Loucy (cell line): Measurements from ENCODE around the gene CALHM3.

Experiments
- H2AFZ ChIP-seq: fragments of 200-600 bp; sonication (generic); 2 replicates; pipeline ENCODE4 v1.6.0; 2016; ENCODE audit warnings: antibody characterized with exemption, mild to moderate bottlenecking, low read length, moderate library complexity
- H3F3A ChIP-seq: fragments of 200-600 bp; 2 replicates; pipeline ENCODE4 v1.6.0; 2016; ENCODE audit warnings: antibody characterized with exemption, low read depth, mild to moderate bottlenecking
- H3K27me3 ChIP-seq: fragments of 200-600 bp; sonication (generic); 2 replicates; pipeline ENCODE4 v1.6.1; 2014; ENCODE audit warnings: low read length, mild to moderate bottlenecking; ENCODE audit not compliant: insufficient read depth, poor library complexity, severe bottlenecking
- H3K36me3 ChIP-seq: fragments of 200-600 bp; sonication (generic); 2 replicates; pipeline ENCODE4 v1.6.1; 2016; ENCODE audit warnings: low read length; ENCODE audit not compliant: insufficient read depth
- H3K4me1 ChIP-seq: fragments of 200-600 bp; sonication (generic); 2 replicates; pipeline ENCODE4 v1.5.1; 2014; ENCODE audit warnings: low read length, mild to moderate bottlenecking; ENCODE audit not compliant: insufficient read depth, poor library complexity, severe bottlenecking
- H3K4me2 ChIP-seq: fragments of 200-600 bp; sonication (generic); 2 replicates; pipeline ENCODE4 v1.6.0; 2014; ENCODE audit warnings: antibody characterized with exemption, low read length, low read depth, mild to moderate bottlenecking; ENCODE audit not compliant: poor library complexity, severe bottlenecking
- H3K4me3 ChIP-seq: fragments of 200-600 bp; sonication (generic); 2 replicates; pipeline ENCODE4 v1.5.1; 2014; ENCODE audit warnings: low read length, mild to moderate bottlenecking, mixed read lengths; ENCODE audit not compliant: poor library complexity, severe bottlenecking
- H3K79me2 ChIP-seq: fragments of 200-600 bp; sonication (generic); 2 replicates; pipeline ENCODE4 v1.6.1; 2014; ENCODE audit warnings: low read length; ENCODE audit not compliant: insufficient read depth
- H3K9ac ChIP-seq: fragments of 200-600 bp; sonication (generic); 2 replicates; pipeline ENCODE4 v1.6.0; 2014; ENCODE audit warnings: mild to moderate bottlenecking, low read depth, low read length, moderate library complexity; ENCODE audit not compliant: poor library complexity, severe bottlenecking
- H3K9me2 ChIP-seq: fragments of 200-600 bp; sonication (generic); replicated peaks from 2 replicates; pipeline ENCODE4 v1.6.1; 2016; ENCODE audit warnings: low read depth, low read length, mixed read lengths
- H3K9me3 ChIP-seq: fragments of 200-600 bp; sonication (generic); 2 replicates; pipeline ENCODE4 v1.6.1; 2014; ENCODE audit warnings: mild to moderate bottlenecking, antibody characterized with exemption, low read length, low read depth; ENCODE audit not compliant: insufficient read depth
- H4K20me1 ChIP-seq: fragments of 200-600 bp; sonication (generic); 2 replicates; pipeline ENCODE4 v1.6.0; 2014; ENCODE audit warnings: antibody characterized with exemption, low read length, mild to moderate bottlenecking; ENCODE audit not compliant: insufficient read depth, poor library complexity, severe bottlenecking
- EZH2phosphoT487 ChIP-seq: fragments of 200-600 bp; IDR thresholded peaks from 2 replicates; pipeline ENCODE4 v1.6.1; 2018; ENCODE audit warnings: antibody characterized with exemption, mild to moderate bottlenecking, moderate library complexity, borderline replicate concordance
- TF ChIP-seq, protein P1 (sequence below): fragments of 200-600 bp; sonication (generic); conservative IDR thresholded peaks from 2 replicates; pipeline ENCODE4 v1.5.1; 2014; ENCODE audit warnings: mild to moderate bottlenecking, antibody characterized with exemption, low read length

Gene CALHM3

DNA sequence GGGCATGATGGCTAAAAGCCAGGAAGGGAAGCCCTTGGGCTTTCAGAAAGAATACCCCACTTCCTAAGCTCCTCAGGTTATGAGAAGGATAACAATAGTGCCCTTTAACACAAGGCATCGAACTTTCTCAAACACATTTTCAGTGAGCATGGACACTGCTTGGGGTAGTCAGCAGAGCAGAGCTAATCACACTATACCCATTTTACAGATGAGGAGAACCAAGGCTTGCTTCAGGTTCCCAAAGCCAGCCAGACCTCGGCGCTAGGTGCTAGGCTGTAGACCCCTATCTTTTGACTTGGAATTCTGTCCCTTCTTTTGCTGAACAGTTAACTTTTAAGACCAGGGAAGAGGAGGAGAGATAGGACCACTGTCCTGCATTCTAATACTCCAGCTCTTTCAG is 16.3 kb upstream of the CALHM3 start:
- Histone ChIP-seq H3K79me2 (no peaks in the 10 kb centered on the region), H4K20me1 (no peaks in the 10 kb centered on the region), H3K4me1 (peaks cover 8% of the 10 kb centered on the region), H3K9me2 (no peaks in the 10 kb centered on the region), H3K9me3 (no peaks in the 10 kb centered on the region), H3F3A (no peaks in the 10 kb centered on the region), H3K9ac (no peak overlapping the region), H3K36me3 (no peaks in the 10 kb centered on the region), H3K4me3 (no peak overlapping the region), H3K27me3 (peaks cover 26% of the 10 kb centered on the region), H3K4me2 (no peak overlapping the region), H2AFZ (no peak overlapping the region)
- TF ChIP-seq, protein P1, sequence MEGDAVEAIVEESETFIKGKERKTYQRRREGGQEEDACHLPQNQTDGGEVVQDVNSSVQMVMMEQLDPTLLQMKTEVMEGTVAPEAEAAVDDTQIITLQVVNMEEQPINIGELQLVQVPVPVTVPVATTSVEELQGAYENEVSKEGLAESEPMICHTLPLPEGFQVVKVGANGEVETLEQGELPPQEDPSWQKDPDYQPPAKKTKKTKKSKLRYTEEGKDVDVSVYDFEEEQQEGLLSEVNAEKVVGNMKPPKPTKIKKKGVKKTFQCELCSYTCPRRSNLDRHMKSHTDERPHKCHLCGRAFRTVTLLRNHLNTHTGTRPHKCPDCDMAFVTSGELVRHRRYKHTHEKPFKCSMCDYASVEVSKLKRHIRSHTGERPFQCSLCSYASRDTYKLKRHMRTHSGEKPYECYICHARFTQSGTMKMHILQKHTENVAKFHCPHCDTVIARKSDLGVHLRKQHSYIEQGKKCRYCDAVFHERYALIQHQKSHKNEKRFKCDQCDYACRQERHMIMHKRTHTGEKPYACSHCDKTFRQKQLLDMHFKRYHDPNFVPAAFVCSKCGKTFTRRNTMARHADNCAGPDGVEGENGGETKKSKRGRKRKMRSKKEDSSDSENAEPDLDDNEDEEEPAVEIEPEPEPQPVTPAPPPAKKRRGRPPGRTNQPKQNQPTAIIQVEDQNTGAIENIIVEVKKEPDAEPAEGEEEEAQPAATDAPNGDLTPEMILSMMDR, result no peak
- TF ChIP-seq EZH2phosphoT487, result no peak

DNA sequence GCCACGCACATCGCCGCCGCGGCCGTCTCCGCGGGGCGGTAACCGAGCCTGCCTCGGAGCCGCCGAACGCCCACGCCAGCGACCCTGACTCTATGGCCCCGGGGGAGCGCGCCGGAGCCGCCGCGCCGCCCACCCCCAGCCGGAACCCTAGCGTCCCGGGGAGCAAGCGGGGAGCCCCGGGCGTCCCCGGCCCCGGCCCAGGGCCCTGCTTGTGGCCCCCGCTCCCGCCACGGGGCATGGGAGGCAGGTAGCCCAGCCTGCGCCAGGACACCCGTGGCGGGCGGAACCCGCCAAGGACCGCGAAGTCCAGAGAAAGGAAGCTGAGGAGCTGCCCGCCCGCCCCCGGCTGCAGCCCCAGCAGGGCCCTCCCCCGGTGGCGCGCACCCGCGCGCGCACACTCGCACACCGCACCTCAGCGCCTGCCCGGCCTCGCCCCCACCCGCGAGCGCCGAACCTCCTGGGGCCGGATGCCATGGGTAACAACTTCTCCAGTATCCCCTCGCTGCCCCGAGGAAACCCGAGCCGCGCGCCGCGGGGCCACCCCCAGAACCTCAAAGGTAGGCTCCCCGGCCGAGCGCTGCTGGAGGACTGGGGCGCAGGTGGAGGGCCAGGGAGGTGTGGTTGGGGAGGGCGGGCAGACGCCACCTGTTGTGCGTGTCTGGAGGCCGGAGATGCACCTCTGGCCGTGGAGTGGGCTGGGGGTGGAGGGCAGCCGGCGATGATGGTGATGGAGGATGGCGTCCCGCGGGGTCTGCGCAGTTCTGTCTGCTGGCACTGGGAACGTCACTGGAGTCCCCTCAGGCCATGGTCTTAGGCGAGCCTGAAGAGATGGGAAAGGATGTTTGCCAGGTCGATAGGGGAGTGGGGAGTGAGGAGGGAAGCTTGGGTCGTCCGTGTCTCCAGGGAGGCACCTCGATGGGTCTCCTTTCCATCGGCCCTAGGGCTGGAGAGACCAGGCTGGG is 15.2 kb upstream of the CALHM3 start:
- peak overlapping the region; percentile 70; the same call in 1 of the 2 replicates for H2AFZ ChIP-seq
- peak overlapping the region; percentile 71 for H3K4me2 ChIP-seq
- TF ChIP-seq EZH2phosphoT487, result no peak
- TF ChIP-seq, protein P1, result no peak
- no peaks in the 10 kb centered on the region for H3F3A ChIP-seq
- H3K9ac ChIP-seq, result no peak overlapping the region
- no peaks in the 10 kb centered on the region for H4K20me1 ChIP-seq
- no peaks in the 10 kb centered on the region for H3K79me2 ChIP-seq
- peak overlapping the region; percentile 67 for H3K4me3 ChIP-seq
- H3K36me3 ChIP-seq, result no peaks in the 10 kb centered on the region
- H3K9me2 ChIP-seq, result no peaks in the 10 kb centered on the region
- H3K9me3 ChIP-seq, result no peaks in the 10 kb centered on the region
- H3K4me1 ChIP-seq, result peaks cover 9% of the 10 kb centered on the region
- peaks cover 26% of the 10 kb centered on the region for H3K27me3 ChIP-seq

DNA sequence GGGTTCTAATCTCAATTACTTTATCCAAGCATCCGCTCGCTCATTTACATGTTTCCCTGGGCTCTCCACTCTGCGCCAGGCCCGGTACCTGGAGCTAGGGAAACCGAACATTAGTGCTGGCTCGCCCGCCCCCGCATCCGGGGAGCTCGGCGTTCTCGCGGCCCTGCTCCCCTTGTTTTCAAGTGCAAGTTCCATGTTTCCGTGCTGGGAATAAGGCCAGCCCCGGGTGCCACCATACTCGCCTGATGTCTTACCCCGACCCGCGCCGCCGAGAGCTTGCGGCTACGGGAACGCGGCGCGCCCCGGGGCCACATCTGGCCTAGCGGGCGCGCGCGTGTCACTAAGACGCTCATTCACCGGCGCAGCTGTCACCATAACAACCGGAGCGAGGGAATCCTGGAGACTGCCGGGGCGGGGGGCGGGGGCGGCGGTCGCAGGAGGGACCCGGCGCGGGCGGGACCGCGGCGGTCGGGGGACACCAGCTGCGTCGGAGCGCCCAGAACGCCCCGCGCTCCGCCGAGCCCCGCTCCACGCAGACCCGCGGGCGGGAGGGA is 14.4 kb upstream of the CALHM3 start, which contains the start of gene NEURL1:
TSS of gene NEURL1 (plus strand) at position 344 of the 554 bp plus-strand sequence. CDS start 683 bp downstream, outside the sequence.
- no peak for TF ChIP-seq EZH2phosphoT487
- TF ChIP-seq, protein P1, result no peak
- H3F3A ChIP-seq, result no peaks in the 10 kb centered on the region
- H3K4me2 ChIP-seq, result peak within 1 kb of the TSS; percentile 71
- H3K4me3 ChIP-seq, result peak within 1 kb of the TSS; percentile 67
- no peak within 1 kb of the TSS for H3K9ac ChIP-seq
- H3K36me3 ChIP-seq, result no peaks in the 10 kb centered on the region
- H2AFZ ChIP-seq, result peak within 1 kb of the TSS; percentile 70; the same call in 1 of the 2 replicates
- H3K27me3 ChIP-seq, result peaks cover 26% of the 10 kb centered on the region
- H3K4me1 ChIP-seq, result peaks cover 9% of the 10 kb centered on the region
- no peaks in the 10 kb centered on the region for H4K20me1 ChIP-seq
- no peaks in the 10 kb centered on the region for H3K79me2 ChIP-seq
- no peaks in the 10 kb centered on the region for H3K9me2 ChIP-seq
- no peaks in the 10 kb centered on the region for H3K9me3 ChIP-seq
